Measurements from ENCODE around the gene SMARCE1.

The SMARCE1 gene

DNA sequence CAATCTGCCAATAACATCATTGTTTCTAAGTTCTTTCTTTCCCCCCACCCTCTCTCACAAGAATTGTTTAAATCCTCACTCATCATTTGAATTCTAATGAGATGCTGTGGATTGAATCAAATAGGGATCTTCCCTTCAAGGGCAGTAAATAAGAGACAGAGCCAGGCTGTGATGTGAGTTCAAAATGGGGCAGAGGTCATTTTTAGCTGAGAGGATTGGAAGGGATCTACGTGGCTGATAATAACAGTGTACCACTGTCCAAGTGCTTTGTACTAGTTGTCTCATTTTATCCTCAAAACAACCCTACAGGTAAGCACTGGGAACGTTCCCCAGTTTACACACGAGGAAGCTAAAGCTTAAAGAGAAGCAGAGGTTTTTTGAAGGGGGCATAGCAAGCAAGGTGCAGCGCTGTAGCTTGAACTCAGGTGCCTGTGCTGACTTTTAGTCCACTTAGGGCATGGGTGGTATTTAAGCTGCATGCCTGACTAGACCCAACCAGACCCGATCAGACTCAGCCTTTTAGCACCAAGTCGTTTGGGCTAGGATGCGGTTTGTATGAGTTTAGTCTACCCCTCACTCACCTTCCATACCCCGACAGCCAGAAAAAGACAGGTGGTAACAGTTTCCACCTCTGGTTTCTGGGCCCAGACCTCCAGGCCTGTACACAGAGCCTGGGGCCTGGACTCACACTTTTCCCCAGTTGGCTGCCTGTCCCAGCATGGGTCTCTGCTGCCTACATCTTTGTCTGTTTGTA lies 43.1 kb downstream of the SMARCE1 start:
- Histone ChIP-seq H3K4me3 (ENCODE audit: low read length) (no peak overlapping the region), H4K20me1 (ENCODE audit: insufficient read depth, low read length) (no peaks in the 10 kb centered on the region)
- TF ChIP-seq EZH2 (optimal IDR thresholded peaks at IDR 0.05; ENCODE audit: low read depth, low read length) (no peak), EZH2phosphoT487 (IDR thresholded peaks at IDR 0.05; ENCODE audit: low read length) (no peak)
- TF ChIP-seq, protein P1, sequence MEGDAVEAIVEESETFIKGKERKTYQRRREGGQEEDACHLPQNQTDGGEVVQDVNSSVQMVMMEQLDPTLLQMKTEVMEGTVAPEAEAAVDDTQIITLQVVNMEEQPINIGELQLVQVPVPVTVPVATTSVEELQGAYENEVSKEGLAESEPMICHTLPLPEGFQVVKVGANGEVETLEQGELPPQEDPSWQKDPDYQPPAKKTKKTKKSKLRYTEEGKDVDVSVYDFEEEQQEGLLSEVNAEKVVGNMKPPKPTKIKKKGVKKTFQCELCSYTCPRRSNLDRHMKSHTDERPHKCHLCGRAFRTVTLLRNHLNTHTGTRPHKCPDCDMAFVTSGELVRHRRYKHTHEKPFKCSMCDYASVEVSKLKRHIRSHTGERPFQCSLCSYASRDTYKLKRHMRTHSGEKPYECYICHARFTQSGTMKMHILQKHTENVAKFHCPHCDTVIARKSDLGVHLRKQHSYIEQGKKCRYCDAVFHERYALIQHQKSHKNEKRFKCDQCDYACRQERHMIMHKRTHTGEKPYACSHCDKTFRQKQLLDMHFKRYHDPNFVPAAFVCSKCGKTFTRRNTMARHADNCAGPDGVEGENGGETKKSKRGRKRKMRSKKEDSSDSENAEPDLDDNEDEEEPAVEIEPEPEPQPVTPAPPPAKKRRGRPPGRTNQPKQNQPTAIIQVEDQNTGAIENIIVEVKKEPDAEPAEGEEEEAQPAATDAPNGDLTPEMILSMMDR (IDR thresholded peaks at IDR 0.05; ENCODE audit: low read length), result no peak

DNA sequence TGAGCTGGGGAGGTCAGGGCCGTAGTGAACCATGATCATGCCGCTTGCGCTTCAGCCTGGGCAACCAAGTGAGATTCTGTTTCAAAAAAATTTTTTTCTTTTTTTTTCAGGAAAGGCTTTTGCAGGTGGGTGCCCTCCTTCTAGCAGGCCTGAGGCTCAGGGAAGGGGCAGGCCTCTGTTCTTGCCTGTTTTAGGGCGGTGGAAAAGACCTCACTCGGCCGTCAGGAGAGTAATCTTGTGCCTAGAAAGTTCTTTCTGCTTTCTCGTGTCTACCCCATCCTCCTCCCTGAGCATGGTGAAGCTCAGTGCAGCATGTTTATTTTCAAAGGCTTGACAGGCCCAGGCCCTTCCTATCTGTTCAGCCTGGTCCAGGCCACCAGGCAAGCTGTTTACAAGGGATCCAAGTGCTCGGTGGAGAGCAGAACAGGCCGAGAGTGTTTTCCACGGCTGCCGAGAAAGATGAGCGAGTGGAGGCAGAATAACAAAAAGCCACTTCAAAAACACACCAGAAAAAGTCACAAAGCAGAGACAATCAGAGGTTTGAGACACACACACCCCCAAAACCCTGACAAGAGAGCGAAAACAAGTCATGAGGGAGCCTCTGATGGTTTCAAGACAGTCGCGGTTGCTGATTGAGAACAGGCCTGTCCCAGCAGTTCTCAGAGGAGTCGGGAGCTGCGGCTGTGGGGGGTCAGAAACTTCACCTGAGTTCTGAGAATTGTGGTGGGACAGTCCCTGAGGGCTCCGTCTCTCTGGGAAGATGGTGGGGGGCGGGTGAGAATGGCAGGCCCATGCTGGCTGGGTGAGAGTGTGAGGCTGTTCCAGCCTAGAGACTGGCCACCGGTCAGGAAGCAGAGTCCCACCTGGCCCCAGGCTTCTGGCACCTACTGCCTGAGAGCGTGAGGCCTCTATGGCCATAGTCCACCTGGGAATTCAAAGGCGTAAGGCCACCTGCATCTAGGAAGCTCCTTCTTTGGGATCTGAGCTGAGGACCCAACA lies 44.9 kb downstream of the SMARCE1 start:
- Histone ChIP-seq H4K20me1 (ENCODE audit: insufficient read depth, low read length) (no peaks in the 10 kb centered on the region), H3K9me3 (replicated peaks; ENCODE audit: insufficient read depth, low read length) (no peaks in the 10 kb centered on the region)

More for the DNA sequence above, 43.1 kb downstream of the SMARCE1 start:
- H3K36me3 ChIP-seq (replicated peaks; ENCODE audit: insufficient read depth, low read length), result no peaks in the 10 kb centered on the region
- no peaks in the 10 kb centered on the region for H3K27me3 ChIP-seq (replicated peaks; ENCODE audit: insufficient read depth, low read length)
- H3K79me2 ChIP-seq (ENCODE audit: low read length), result no peaks in the 10 kb centered on the region
- no peaks in the 10 kb centered on the region for H3K9me2 ChIP-seq (replicated peaks; ENCODE audit: insufficient read depth, low read length)
- H2AFZ ChIP-seq (ENCODE audit: low read length), result no peak overlapping the region
- H3F3A ChIP-seq (ENCODE audit: insufficient read depth, low read length), result no peaks in the 10 kb centered on the region
- no peak overlapping the region for H3K9ac ChIP-seq (ENCODE audit: low read length)
- no peak overlapping the region for H3K27ac ChIP-seq (ENCODE audit: low read length)
- DNase-seq, result no peak
- no peak overlapping the region for H3K4me2 ChIP-seq (ENCODE audit: low read depth, low read length)
- H3K9me3 ChIP-seq (replicated peaks; ENCODE audit: insufficient read depth, low read length), result no peaks in the 10 kb centered on the region
- no peaks in the 10 kb centered on the region for H3K4me1 ChIP-seq (ENCODE audit: low read length)

DNA sequence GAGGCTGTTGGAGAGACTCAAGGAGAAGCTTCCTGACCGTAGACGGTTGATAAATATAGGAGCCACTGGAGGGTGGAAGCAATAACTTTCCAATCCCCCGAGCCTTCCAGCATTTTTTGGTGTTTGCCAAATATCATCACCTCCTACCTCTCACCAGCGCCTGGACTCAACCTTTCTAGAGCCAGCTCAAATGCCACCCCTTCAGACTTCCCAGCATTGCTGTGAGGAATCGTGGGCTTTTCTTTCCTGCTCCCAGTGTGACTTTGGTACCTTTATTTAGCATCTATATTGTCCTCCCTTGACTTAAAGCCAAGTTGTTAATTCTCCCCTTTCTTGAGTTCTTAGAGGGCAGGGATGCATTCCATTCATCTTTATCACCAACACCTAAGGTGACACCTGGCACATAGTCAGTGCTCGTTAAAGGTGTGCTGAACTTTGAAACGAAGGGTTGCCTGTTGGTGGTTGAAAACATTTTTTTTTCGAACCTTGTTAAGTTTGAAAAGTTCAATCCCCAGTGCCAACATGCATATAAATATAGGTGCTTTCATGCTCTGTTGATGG lies 47.1 kb downstream of the SMARCE1 start:
- no peaks in the 10 kb centered on the region for H3K9me2 ChIP-seq (replicated peaks; ENCODE audit: insufficient read depth, low read length)
- H3K27ac ChIP-seq (ENCODE audit: low read length), result no peak overlapping the region
- H3K4me2 ChIP-seq (ENCODE audit: low read depth, low read length), result no peak overlapping the region
- 0 out of 2 replicates have a peak, but pooled peaks cover 9% of the 10 kb centered on the region for H3F3A ChIP-seq (ENCODE audit: insufficient read depth, low read length)
- peaks cover 18% of the 10 kb centered on the region for H3K4me1 ChIP-seq (ENCODE audit: low read length)
- H3K4me3 ChIP-seq (ENCODE audit: low read length), result no peak overlapping the region
- no peaks in the 10 kb centered on the region for H3K9me3 ChIP-seq (replicated peaks; ENCODE audit: insufficient read depth, low read length)
- DNase-seq, result no peak
- H3K27me3 ChIP-seq (replicated peaks; ENCODE audit: insufficient read depth, low read length), result no peaks in the 10 kb centered on the region
- no peak overlapping the region for H2AFZ ChIP-seq (ENCODE audit: low read length)
- no peak for TF ChIP-seq EZH2phosphoT487 (IDR thresholded peaks at IDR 0.05; ENCODE audit: low read length)
- TF ChIP-seq, protein P1 (IDR thresholded peaks at IDR 0.05; ENCODE audit: low read length), result no peak
- no peak for TF ChIP-seq EZH2 (optimal IDR thresholded peaks at IDR 0.05; ENCODE audit: low read depth, low read length)
- no peak overlapping the region for H3K9ac ChIP-seq (ENCODE audit: low read length)
- no peaks in the 10 kb centered on the region for H4K20me1 ChIP-seq (ENCODE audit: insufficient read depth, low read length)
- no peaks in the 10 kb centered on the region for H3K79me2 ChIP-seq (ENCODE audit: low read length)
- H3K36me3 ChIP-seq (replicated peaks; ENCODE audit: insufficient read depth, low read length), result no peaks in the 10 kb centered on the region

More for the DNA sequence above, 44.9 kb downstream of the SMARCE1 start:
- Histone ChIP-seq H3K36me3 (replicated peaks; ENCODE audit: insufficient read depth, low read length) (no peaks in the 10 kb centered on the region), H3K27me3 (replicated peaks; ENCODE audit: insufficient read depth, low read length) (no peaks in the 10 kb centered on the region), H3K27ac (ENCODE audit: low read length) (no peak overlapping the region), H3K4me1 (ENCODE audit: low read length) (peaks cover 15% of the 10 kb centered on the region), H3K79me2 (ENCODE audit: low read length) (no peaks in the 10 kb centered on the region), H3F3A (ENCODE audit: insufficient read depth, low read length) (0 out of 2 replicates have a peak, but pooled peaks cover 9% of the 10 kb centered on the region), H3K4me3 (ENCODE audit: low read length) (no peak overlapping the region), H3K9ac (ENCODE audit: low read length) (no peak overlapping the region), H3K9me2 (replicated peaks; ENCODE audit: insufficient read depth, low read length) (no peaks in the 10 kb centered on the region), H2AFZ (ENCODE audit: low read length) (no peak overlapping the region), H3K4me2 (ENCODE audit: low read depth, low read length) (no peak overlapping the region)
- no peak for DNase-seq
- TF ChIP-seq EZH2phosphoT487 (IDR thresholded peaks at IDR 0.05; ENCODE audit: low read length) (no peak), EZH2 (optimal IDR thresholded peaks at IDR 0.05; ENCODE audit: low read depth, low read length) (no peak)
- TF ChIP-seq, protein P1 (IDR thresholded peaks at IDR 0.05; ENCODE audit: low read length), result no peak

Measured in MM.1S (cell line).